Uterus (tissue), 4 donors: Measurements from ENCODE around the gene TBX6. TPM values are rescaled to one million over a fixed set of nuclear protein-coding genes. Genes with fewer than 3 reads are reported as not detected.
A peak's percentile ranks its signal among the peaks of the same experiment; 100 is the strongest.
"Not testable (repeated sequence)": the region's sequence is repeated elsewhere in the genome, so short reads cannot be mapped to it uniquely, and the experiment has no call there.

ENCODE experiments used
- DNase-seq, 2 donors: peaks; one replicate each; pipeline ENCODE4 v3.0.0-alpha.2; 2019 to 2020
- H3K27ac ChIP-seq, 2 donors: fragments of 200-600 bp; sonication (generic); 1 replicate in 1 of 2; 2 replicates in 1 of 2; pipeline ENCODE4 v1.5.1; 2016 to 2018
- H3K27me3 ChIP-seq, 2 donors: fragments of 200-600 bp; sonication (generic); one replicate each; pipeline ENCODE4 v1.5.1; 2018 to 2019; ENCODE audit warnings: control low read depth in 1 of 2
- H3K36me3 ChIP-seq, 2 donors: fragments of 200-600 bp; sonication (generic); one replicate each; pipeline ENCODE4 v1.5.1; 2019; ENCODE audit warnings: control low read depth in 1 of 2
- H3K4me1 ChIP-seq, 2 donors: fragments of 200-600 bp; sonication (generic); one replicate each; pipeline ENCODE4 v1.5.1; 2018 to 2019; ENCODE audit warnings: control low read depth in 1 of 2
- H3K4me3 ChIP-seq, 2 donors: fragments of 200-600 bp; sonication (generic); 1 replicate in 1 of 2; 2 replicates in 1 of 2; pipeline ENCODE4 v1.5.1; 2018 to 2019; ENCODE audit warnings: mild to moderate bottlenecking in 1 of 2
- H3K9me3 ChIP-seq, 2 donors: fragments of 200-600 bp; sonication (generic); one replicate each; pipeline ENCODE4 v1.5.1; 2019; ENCODE audit warnings: control low read depth in 1 of 2
- CTCF ChIP-seq, 4 experiments: fragments of 200-600 bp in 2 of 4; fragments of 450-650 bp in 2 of 4; sonication (generic) in 2 of 4; IDR thresholded peaks; one replicate each; pipeline ENCODE4 v1.5.1; 2016 to 2019; ENCODE audit warnings: antibody characterized with exemption in 4 of 4, mild to moderate bottlenecking in 2 of 4, moderate library complexity in 1 of 4
- POLR2A ChIP-seq, 2 donors: fragments of 450-650 bp; IDR thresholded peaks; one replicate each; pipeline ENCODE4 v1.6.1; 2016; ENCODE audit warnings: antibody characterized with exemption in 2 of 2, mild to moderate bottlenecking in 1 of 2, moderate library complexity in 1 of 2
- intact Hi-C: fragments of 100-400 bp; cut with DNase I; formaldehyde crosslinking; loops from one replicate; pipeline ENCODE4 v1.15.1; 2023; ENCODE audit warnings: low total_unique reads
- total RNA-seq, 4 donors: library from RNA; depleted of rRNA in 3 of 4; stranded (reverse); fragments of >200 nt in 3 of 4; gene quantifications; one replicate each; pipeline versions ENCODE4 v1.1.0 to v1.2.4, GENCODE V29; 2014 to 2023
- donor health status: DM: yes; HTN: yes; CAD: no.

TBX6 gene
- total RNA-seq, 4 donors from 2014 or later = 0.21 to 1.3 TPM; not detected in 2

- no peak for DNase-seq
- no peaks in the 10 kb centered on the region for H3K27me3 ChIP-seq
- no peaks in the 10 kb centered on the region for H3K36me3 ChIP-seq
- intact Hi-C loops = no loop called here
- no peak overlapping the region for H3K4me3 ChIP-seq
- no peaks in the 10 kb centered on the region for H3K9me3 ChIP-seq
- TF ChIP-seq CTCF (IDR thresholded peaks at IDR 0.05) (no peak), POLR2A (IDR thresholded peaks at IDR 0.05) (no peak)
- no peak overlapping the region for H3K27ac ChIP-seq
- no peaks in the 10 kb centered on the region for H3K4me1 ChIP-seq
These were observed 24.8 kb upstream of the TBX6 start for GRCh38 chr16:30116291-30117207.

- TF ChIP-seq POLR2A (IDR thresholded peaks at IDR 0.05) = no peak
- no peak for TF ChIP-seq CTCF (IDR thresholded peaks at IDR 0.05)
- Histone ChIP-seq H3K4me1 (no peaks in the 10 kb centered on the region), H3K4me3 (no peak overlapping the region), H3K27ac (no peak overlapping the region), H3K27me3 (no peaks in the 10 kb centered on the region), H3K9me3 (no peaks in the 10 kb centered on the region), H3K36me3 (no peaks in the 10 kb centered on the region)
- intact Hi-C loops = no loop called here
- no peak for DNase-seq
These were observed 23.5 kb upstream of the TBX6 start for GRCh38 chr16:30115238-30115637.

GRCh38 chr16:30114833-30115232, 23.1 kb upstream of the TBX6 start:
- H3K36me3 ChIP-seq = not testable (repeated sequence)

GRCh38 chr16:30114411-30114810, 22.7 kb upstream of the TBX6 start:
- H3K27ac ChIP-seq = no peak overlapping the region
- no peaks in the 10 kb centered on the region for H3K4me1 ChIP-seq
- no peaks in the 10 kb centered on the region for H3K27me3 ChIP-seq
- no peaks in the 10 kb centered on the region for H3K36me3 ChIP-seq
- H3K4me3 ChIP-seq = no peak overlapping the region
- intact Hi-C loops = no loop called here
- no peak for DNase-seq
- no peaks in the 10 kb centered on the region for H3K9me3 ChIP-seq
- no peak for TF ChIP-seq POLR2A (IDR thresholded peaks at IDR 0.05)
- no peak for TF ChIP-seq CTCF (IDR thresholded peaks at IDR 0.05)

More at GRCh38 chr16:30114833-30115232, 23.1 kb upstream of the TBX6 start:
- H3K9me3 ChIP-seq, intact Hi-C loops, H3K27ac ChIP-seq, H3K4me3 ChIP-seq, H3K4me1 ChIP-seq, H3K27me3 ChIP-seq, DNase-seq: not testable (repeated sequence)

- DNase-seq = no peak
- Histone ChIP-seq H3K27me3 (no peaks in the 10 kb centered on the region), H3K27ac (peak overlapping the region in 1 of 2 donors; percentile 45), H3K36me3 (no peaks in the 10 kb centered on the region), H3K9me3 (no peaks in the 10 kb centered on the region), H3K4me1 (no peaks in the 10 kb centered on the region), H3K4me3 (no peak overlapping the region)
- no peak for TF ChIP-seq POLR2A (IDR thresholded peaks at IDR 0.05)
- TF ChIP-seq CTCF (IDR thresholded peaks at IDR 0.05) = no peak
- intact Hi-C loops = no loop called here
These were observed 22.1 kb upstream of the TBX6 start for GRCh38 chr16:30113711-30114333.
